HG02938 (cell line): ENCODE data around the gene PLEKHS1.
"Not testable (repeated sequence)": the region's sequence is repeated elsewhere in the genome, so short reads cannot be mapped to it uniquely, and the experiment has no call there.

Experiments
- ATAC-seq: cut with Tn5 transposase; IDR thresholded peaks from one replicate; pipeline ENCODE4 v1.9.1; 2021; ENCODE audit warnings: mild to moderate bottlenecking, moderate library complexity; ENCODE audit not compliant: unreplicated experiment

Gene PLEKHS1

DNA sequence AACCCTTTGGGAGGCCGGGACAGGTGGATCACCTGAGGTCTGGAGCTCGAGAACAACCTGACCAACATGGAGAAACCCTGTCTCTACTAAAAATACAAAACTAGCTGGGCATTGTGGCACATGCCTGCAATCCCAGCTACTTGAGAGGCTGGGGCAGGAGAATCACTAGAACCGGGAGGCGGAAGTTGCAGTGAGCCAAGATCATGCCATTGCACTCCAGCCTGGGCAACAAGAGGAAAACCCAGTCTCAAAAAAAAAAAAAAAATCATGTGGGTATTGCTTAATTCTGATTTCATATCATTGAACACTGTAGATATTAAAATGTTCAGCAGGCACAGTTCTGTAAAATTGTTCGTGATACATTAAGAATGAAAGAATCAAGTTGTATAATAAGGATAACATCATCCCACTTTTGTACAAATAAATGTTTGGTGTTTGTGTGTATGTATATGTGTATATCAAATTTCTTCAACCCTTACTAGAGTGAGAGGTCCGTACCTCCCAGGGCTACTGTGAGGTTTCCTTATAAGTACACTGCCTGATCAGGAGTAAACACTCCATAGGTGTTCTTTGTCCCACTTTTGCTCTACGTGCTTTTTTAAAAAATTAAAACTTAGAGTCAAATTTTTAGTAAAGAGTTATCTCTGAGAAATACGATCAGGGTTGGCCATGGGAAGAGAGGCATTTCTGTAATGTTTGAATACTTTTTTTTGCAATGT lies 31.7 kb downstream of the PLEKHS1 start:
- ATAC-seq: no peak

DNA sequence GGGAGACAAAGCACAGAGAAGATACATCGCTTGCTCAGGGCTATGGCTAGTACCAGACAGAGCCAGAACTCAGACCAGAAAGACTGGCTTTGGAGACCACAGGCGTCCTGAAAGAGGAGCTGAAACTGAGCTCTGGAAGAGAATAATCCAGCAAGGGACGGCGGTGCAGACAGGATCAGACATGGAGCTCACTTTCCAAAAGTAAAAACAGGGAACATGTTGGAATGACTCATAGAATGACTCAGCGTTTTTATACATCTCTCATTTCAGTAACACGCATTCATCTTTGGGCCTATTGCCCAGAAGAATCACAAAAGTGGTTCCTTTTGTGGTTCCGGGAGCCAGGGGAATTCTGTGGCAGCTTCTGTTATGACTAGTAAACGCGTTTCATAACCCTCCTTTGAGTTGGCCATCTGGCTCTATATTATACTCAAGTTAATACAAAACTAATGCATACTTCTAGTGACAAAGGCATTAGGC lies 37.2 kb downstream of the PLEKHS1 start:
- peak; percentile 86 for ATAC-seq

DNA sequence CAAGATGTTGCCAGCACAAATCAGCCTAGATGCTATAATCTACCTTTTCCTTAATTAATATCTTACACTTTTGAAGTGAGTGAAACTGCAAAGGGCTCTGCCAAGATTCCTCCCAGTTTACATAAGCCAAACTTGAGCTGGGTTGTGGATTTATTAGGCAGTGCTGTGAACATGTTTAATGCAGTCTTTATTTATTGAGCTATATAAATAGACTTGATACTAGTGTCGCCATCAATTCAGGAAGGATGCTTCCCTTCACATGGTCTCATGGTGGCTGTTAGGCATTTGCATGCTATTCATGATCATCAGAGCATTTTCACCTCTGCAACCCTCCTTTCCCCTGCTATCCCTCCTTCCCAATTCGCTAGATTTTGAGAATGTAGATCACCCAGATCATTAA lies 40.2 kb downstream of the PLEKHS1 start:
- ATAC-seq: no peak

DNA sequence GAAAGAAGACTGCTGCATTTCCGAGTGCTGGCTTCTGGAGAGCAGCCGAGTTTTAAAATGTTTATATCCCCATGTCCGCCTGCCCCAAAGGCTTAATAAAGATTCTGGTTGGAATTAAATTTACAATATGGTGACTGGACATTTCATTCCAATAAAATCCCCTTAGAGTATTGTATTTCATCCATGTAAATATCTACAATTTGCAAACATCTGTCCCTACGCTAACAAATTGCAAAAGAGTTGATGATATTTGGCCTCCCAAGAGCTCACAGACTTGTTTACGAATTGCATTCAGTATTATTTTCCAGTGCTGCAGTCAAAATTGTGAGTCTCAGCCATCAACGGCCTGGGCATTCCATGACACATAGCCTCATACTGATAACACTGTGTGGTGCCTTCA lies 50.1 kb downstream of the PLEKHS1 start:
- ATAC-seq: no peak

DNA sequence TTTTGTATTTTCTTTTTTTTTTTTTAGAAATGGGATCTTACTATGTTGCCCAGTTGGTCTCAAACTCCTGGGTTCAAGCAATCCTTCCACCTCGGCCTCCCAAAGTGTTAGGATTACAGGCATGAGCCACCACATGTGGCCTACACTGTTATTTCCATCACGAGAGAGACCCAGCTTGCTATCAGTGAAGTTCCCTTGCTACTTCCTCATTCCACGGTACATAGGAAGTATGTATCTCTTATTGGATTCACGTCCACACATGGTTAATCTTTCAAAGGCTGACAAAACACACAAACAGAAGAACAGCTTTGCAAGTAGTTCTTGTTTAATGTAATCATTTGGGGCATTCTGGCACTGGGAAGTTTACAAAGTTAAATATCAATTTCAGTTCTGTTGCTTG lies 51.5 kb downstream of the PLEKHS1 start:
- ATAC-seq: no peak

DNA sequence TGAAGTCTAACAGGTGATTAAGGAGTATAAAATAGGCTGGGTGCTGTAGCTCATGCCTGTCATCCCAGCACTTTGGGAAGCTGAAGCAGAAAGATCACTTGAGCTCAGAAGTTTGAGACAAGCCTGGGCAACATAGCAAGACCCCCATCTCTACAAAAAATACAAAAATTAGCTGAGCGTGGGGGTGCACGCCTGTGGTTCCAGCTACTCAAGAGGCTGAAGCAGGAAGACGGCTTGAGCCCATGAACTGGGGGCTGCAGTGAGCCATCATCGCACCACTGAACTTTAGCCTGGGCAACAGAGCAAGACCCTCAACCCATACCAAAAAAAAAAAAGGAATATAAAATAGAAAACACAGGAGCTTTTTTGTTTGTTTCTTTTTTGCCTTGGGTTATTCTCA lies 55.0 kb downstream of the PLEKHS1 start:
- ATAC-seq: no peak

DNA sequence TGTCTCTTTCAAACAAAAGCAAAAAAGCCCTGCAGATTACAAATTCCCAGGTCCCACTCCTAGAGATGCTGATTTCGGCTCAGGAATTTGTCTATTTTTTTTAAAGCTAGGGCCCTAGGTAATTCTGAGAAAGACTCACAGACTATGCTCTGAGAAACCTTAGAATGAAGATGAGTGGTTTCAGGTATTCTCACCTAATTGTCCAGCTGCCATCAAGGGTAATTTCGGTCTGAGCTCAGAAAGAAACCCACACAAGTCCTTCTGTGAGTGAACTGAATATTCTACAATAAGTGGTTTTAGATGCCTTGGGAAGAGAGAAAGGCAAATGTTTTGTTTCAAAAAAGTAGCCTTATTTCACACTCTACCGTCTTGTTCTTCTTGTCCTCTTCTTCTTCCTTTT lies 56.7 kb downstream of the PLEKHS1 start:
- no peak for ATAC-seq

DNA sequence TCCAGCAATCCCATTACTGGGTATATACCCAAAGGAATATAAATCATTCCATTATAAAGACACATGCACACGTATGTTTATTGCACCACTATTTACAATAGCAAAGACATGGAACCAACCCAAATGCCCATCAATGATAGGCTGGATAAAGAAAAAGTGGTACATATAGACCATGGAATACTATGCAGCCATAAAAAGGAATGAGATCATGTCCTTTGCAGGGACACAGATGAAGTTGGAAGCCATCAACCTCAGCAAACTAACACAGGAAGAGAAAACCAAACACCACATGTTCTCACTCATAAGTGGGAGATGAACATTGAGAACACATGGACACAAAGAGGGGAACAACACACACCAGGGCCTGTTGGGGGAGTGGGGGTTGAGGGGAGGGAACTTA lies 63.2 kb downstream of the PLEKHS1 start:
- ATAC-seq: not testable (repeated sequence)

DNA sequence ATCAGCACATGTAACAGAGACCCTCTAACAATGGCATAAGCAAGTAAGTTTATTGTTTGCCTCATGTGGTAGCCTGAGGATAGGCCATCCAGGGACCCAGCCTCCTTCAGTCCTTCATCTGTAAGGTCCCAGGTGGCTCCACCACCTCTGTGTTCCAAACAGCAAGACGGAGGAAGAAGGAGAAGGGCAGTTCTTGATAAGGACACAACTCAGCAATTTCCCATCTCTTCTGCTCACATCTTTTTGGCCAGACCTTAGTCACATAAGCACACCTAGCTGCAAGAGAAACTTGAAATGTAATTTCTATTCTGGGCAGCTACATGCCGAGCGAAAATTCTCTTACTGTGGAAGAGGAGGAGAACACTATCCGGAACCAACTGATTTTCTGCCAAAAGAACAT lies 68.5 kb downstream of the PLEKHS1 start:
- ATAC-seq: no peak

DNA sequence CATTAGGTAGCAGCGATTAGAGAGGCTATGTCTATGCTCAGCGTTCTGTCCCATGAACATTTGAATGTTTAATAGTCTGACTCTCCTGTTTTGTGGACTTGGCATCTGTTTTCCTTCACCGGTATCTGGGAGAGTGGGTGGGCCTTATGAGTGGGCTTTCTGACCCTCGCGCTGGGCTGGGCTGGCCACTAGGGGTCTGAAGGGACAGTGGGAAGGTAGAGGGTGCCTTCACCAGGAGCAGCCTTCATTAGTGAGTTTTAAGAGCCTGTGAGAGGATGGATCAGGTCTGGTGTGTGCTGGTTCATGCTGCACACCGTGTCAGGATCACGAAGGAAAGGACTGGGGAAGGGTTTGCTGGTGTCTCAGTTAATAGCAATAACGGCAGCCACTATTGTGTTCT lies 69.0 kb downstream of the PLEKHS1 start:
- ATAC-seq: no peak

DNA sequence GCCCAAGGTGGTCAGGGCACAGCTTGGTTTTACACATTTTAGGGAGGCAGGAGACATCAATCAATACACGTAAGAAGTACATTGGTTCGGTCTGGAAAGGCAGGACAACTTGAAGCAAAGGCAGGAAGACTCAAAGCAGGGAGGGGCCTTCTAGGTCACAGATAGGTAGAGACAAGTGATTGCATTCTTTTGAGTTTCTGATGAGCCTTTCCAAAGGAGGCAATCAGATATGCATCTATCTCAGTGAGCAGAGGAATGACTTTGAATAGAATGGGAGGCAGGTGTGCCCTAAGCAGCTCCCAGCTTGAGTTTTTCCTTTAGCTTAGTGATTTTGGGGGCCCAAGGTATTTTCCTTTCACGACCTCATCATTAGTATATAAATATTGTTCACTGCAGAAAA lies 69.8 kb downstream of the PLEKHS1 start:
- ATAC-seq: not testable (repeated sequence)

DNA sequence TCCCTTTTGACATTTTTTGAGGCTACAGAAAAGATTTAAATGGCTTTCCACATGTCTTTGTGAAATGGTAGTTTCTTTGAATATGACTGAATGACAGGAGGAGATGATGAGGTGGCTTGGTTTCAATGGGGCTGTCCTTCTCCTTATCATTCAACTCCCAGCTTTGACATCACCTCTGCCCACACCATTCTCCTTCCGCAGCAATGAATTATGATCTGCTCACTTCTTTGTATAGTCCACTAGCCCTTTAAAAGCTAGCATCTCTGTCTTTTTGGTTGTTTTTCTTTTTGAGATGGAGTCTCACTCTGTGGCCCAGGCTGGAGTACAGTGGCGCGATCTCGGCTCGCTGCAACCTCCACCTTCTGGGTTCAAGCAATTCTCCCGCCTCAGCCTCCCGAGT lies 70.7 kb downstream of the PLEKHS1 start:
- no peak for ATAC-seq

DNA sequence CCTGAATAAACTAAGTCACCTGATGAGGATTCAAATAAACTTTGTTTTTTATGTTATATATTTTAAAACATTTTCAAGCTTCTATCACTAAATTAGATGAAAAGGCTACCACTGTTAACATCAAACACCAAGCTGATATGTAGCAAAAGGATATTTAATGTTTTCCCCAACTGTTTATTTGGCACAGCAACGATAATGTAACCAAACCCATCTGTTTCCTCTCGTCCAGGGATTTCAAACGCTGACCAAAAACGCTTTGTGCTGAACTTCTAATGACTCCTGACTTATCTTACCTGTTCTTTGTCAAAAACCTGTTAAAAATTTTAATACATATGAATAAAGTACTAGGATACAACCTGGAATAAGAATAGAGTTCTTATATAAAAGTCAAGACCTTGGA lies 71.9 kb downstream of the PLEKHS1 start:
- ATAC-seq: no peak

DNA sequence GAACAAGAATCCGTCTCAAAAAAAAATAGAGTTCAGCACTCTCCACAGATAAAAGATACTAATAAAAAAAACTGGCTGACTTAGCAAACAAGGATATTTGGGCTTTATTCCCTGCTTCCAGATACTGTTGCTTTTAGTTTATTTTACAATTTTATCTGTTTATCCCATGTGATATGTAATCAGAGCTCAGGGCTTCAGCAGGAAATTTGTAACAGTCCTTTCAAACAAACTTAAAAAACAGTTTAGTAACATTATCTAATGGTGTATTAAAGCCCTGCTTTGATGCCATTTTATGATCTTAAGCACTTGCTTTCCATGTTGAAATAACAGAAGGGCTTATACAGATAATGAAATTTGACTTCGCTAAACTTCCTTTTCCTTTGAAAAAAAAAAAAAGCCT lies 74.3 kb downstream of the PLEKHS1 start:
- no peak for ATAC-seq

DNA sequence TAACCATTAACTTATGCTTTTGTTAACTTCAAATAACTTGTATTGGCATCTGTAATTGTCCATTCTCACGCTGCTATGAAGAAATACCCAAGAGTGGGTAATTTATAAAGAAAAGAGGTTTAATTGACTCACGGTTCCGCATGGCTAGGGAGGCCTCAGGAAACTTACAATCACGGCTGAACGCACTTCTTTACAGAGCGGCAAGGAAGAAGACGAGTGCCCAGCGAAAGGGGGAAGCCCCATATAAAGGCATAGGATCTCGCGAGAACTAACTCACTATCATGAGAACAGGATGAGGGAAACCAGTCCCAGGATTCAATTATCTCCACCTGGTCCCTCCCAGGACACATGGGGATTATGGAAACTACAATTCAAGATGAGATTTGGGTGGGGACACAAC lies 77.1 kb downstream of the PLEKHS1 start:
- not testable (repeated sequence) for ATAC-seq
